Transverse colon (tissue), 4 donors: Measurements from ENCODE around the gene TMEM31. TPM values are rescaled to one million over a fixed set of nuclear protein-coding genes. Genes with fewer than 3 reads are reported as not detected.
"Not testable (repeated sequence)": the region's sequence is repeated elsewhere in the genome, so short reads cannot be mapped to it uniquely, and the experiment has no call there.

Experiments
- DNase-seq: peaks from one replicate; pipeline ENCODE4 v3.0.0-alpha.2; 2019
- H3K27ac ChIP-seq, 4 donors: fragments of 200-600 bp; sonication (generic); 2 replicates each; pipeline ENCODE4 v1.5.1; 2016 to 2018; ENCODE audit warnings: inconsistent platforms in 4 of 4
- H3K27me3 ChIP-seq: fragments of 200-600 bp; sonication (generic); 2 replicates; pipeline ENCODE4 v1.5.1; 2017; ENCODE audit warnings: inconsistent platforms
- H3K36me3 ChIP-seq, 4 donors: fragments of 200-600 bp; sonication (generic); 2 replicates each; pipeline ENCODE4 v1.5.1; 2017 to 2019; ENCODE audit warnings: inconsistent platforms in 4 of 4
- H3K4me1 ChIP-seq, 4 donors: fragments of 200-600 bp; sonication (generic); 2 replicates each; pipeline ENCODE4 v1.5.1; 2017 to 2020; ENCODE audit warnings: inconsistent platforms in 4 of 4
- H3K4me3 ChIP-seq, 4 donors: fragments of 200-600 bp; sonication (generic); 1 replicate in 1 of 4; 2 replicates in 3 of 4; pipeline versions ENCODE4 v1.5.1 to v1.6.1; 2017 to 2019; ENCODE audit warnings: inconsistent platforms in 4 of 4
- H3K9me3 ChIP-seq, 2 donors: fragments of 200-600 bp; sonication (generic); 2 replicates each; pipeline ENCODE4 v1.5.1; 2017 to 2019; ENCODE audit warnings: inconsistent platforms in 2 of 2
- EP300 ChIP-seq: sonication (generic); formaldehyde crosslinking; IDR thresholded peaks from one replicate; pipeline ENCODE4 v1.6.1; 2017; ENCODE audit warnings: antibody characterized with exemption, low read depth
- POLR2A ChIP-seq: fragments of 450-650 bp; IDR thresholded peaks from one replicate; pipeline ENCODE4 v1.6.1; 2016; ENCODE audit warnings: antibody characterized with exemption, mild to moderate bottlenecking, moderate library complexity
- POLR2AphosphoS5 ChIP-seq, 3 donors: sonication (generic); formaldehyde crosslinking; IDR thresholded peaks; one replicate each; pipeline ENCODE4 v1.6.1; 2016; ENCODE audit warnings: antibody characterized with exemption in 3 of 3
- WGBS, 2 donors: methylation state at CpG; one replicate each; pipeline ENCODE4 v1.1.5; 2018; ENCODE audit warnings: low coverage in 1 of 2; 5-methylcytosine and 5-hydroxymethylcytosine counted together
- in situ Hi-C, 4 donors: fragments of 200-750 bp; cut with MboI; loops; one replicate each; pipeline versions ENCODE4 v1.15.0 to v1.15.1; 2017; ENCODE audit warnings: low sequenced_read_pairs in 3 of 4, low pct_ligation_motif_present in 1 of 4, low pct_unique_long_range_greater_than_20kb in 1 of 4
- intact Hi-C: fragments of 100-400 bp; cut with DNase I; formaldehyde crosslinking; loops from one replicate; pipeline ENCODE4 v1.15.1; 2023; ENCODE audit warnings: low total_unique reads
- total RNA-seq, 4 donors: library from RNA; depleted of rRNA; stranded (reverse); fragments of >200 nt; gene quantifications; one replicate each; pipeline ENCODE4 v1.1.0, GENCODE V29; 2016
- TF ChIP-seq, protein P1 (sequence below), 5 experiments: fragments of 200-600 bp in 3 of 5; fragments of 450-650 bp in 2 of 5; sonication (generic) in 3 of 5; IDR thresholded peaks; 1 replicate in 2 of 5; 2 replicates in 3 of 5; pipeline ENCODE4 v1.5.1; 2016 to 2017; ENCODE audit warnings: antibody characterized with exemption in 5 of 5, inconsistent platforms in 3 of 5, mild to moderate bottlenecking in 2 of 5, moderate library complexity in 1 of 5

TMEM31 gene
- total RNA-seq, 4 donors from 2014 or later: not detected

DNA sequence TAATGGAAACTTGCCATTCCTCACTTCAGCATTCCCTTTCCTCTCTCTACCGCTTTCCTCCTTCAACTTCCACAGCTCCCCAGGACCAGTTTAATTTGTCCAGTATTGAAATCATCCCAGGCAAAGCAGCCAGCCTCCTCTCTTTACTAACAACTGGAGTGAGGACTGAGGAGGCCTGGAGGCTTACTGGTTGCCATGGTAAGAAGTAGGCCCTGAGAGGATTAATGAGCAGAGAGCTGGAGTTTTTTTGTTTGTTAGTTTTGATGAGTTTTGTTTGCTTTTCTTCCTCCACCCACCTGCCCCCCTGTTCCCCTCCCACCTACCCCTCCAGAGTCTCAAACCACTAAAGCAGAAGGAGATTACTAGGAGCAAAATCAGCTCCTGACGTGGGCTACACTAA lies 36.5 kb downstream of the TMEM31 start:
- TF ChIP-seq, protein P1, sequence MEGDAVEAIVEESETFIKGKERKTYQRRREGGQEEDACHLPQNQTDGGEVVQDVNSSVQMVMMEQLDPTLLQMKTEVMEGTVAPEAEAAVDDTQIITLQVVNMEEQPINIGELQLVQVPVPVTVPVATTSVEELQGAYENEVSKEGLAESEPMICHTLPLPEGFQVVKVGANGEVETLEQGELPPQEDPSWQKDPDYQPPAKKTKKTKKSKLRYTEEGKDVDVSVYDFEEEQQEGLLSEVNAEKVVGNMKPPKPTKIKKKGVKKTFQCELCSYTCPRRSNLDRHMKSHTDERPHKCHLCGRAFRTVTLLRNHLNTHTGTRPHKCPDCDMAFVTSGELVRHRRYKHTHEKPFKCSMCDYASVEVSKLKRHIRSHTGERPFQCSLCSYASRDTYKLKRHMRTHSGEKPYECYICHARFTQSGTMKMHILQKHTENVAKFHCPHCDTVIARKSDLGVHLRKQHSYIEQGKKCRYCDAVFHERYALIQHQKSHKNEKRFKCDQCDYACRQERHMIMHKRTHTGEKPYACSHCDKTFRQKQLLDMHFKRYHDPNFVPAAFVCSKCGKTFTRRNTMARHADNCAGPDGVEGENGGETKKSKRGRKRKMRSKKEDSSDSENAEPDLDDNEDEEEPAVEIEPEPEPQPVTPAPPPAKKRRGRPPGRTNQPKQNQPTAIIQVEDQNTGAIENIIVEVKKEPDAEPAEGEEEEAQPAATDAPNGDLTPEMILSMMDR (IDR thresholded peaks at IDR 0.05): no peak
- no peak for TF ChIP-seq EP300
- no peak for TF ChIP-seq POLR2AphosphoS5 (IDR thresholded peaks at IDR 0.05)
- no peak for TF ChIP-seq POLR2A
- no peaks in the 10 kb centered on the region for H3K27me3 ChIP-seq
- DNase-seq: no peak
- H3K27ac ChIP-seq: no peak overlapping the region
- in situ Hi-C loops (no loop called here), intact Hi-C loops (no loop called here)
- 86% methylated on average over 2 of the region's 2 CpGs; no CpG with 5 or more reads in 1 of the 2 donors for WGBS, 2 donors
- H3K4me3 ChIP-seq: no peak overlapping the region
- H3K36me3 ChIP-seq: no peaks in the 10 kb centered on the region
- H3K4me1 ChIP-seq: no peaks in the 10 kb centered on the region
- no peaks in the 10 kb centered on the region for H3K9me3 ChIP-seq

DNA sequence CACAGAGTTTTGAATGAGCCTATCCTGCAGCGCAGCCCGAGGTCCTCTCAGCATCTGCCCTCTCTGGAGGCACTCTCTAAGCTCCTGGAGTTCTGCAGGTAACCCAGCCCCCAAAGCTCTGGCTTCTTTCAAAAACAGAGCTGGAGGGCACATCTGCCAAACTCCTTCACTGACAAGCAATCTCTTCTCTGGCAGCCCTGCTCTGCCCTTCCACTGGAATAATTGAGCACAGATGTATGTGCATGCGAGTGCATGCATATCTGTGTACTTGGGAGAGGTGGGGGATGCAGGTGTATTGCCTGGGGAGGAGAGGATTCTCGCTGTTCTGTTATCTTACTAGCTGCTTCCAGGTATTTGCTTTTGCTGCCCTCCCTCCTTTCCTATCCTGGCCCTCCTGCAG lies 43.7 kb downstream of the TMEM31 start:
- Histone ChIP-seq H3K9me3 (no peaks in the 10 kb centered on the region), H3K4me3 (no peak overlapping the region), H3K4me1 (no peaks in the 10 kb centered on the region), H3K36me3 (no peaks in the 10 kb centered on the region), H3K27me3 (no peaks in the 10 kb centered on the region), H3K27ac (no peak overlapping the region)
- DNase-seq: no peak
- 74% methylated on average over 4 of the region's 4 CpGs; no CpG with 5 or more reads in 1 of the 2 donors for WGBS, 2 donors
- no peak for TF ChIP-seq EP300
- TF ChIP-seq, protein P1 (IDR thresholded peaks at IDR 0.05): no peak
- TF ChIP-seq POLR2AphosphoS5 (IDR thresholded peaks at IDR 0.05): no peak
- in situ Hi-C loops: no loop called here
- intact Hi-C loops: no loop called here

DNA sequence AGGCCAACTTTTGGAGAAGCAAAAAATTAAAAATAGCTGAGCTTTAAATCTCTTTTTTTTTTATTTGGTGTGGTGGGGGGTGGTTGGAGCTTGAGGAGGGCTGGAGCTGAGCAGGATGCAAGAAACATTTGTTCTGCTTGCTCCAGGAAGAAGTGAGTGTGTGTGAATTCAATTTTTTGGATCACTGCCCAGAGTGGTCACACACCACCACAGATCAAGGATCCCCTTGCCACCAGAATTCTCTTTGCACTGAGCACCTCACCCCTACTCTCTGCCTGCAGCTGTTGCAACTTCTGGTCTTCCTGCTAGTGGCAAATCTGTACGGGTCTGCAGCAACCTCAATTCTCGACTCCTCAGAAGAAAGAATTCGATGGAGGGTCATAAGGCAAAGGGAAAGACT lies 46.0 kb downstream of the TMEM31 start:
- in situ Hi-C loops (no loop called here), intact Hi-C loops (no loop called here)
- no peaks in the 10 kb centered on the region for H3K4me1 ChIP-seq
- H3K27me3 ChIP-seq: no peaks in the 10 kb centered on the region
- H3K4me3 ChIP-seq: no peak overlapping the region
- no peak overlapping the region for H3K27ac ChIP-seq
- WGBS, 2 donors: 76% methylated on average over 3 of the region's 3 CpGs; no CpG with 5 or more reads in 1 of the 2 donors
- no peak for DNase-seq
- no peak for TF ChIP-seq POLR2AphosphoS5 (IDR thresholded peaks at IDR 0.05)
- TF ChIP-seq, protein P1 (IDR thresholded peaks at IDR 0.05): no peak
- no peak for TF ChIP-seq EP300
- TF ChIP-seq POLR2A: no peak
- H3K9me3 ChIP-seq: no peaks in the 10 kb centered on the region
- no peaks in the 10 kb centered on the region for H3K36me3 ChIP-seq

DNA sequence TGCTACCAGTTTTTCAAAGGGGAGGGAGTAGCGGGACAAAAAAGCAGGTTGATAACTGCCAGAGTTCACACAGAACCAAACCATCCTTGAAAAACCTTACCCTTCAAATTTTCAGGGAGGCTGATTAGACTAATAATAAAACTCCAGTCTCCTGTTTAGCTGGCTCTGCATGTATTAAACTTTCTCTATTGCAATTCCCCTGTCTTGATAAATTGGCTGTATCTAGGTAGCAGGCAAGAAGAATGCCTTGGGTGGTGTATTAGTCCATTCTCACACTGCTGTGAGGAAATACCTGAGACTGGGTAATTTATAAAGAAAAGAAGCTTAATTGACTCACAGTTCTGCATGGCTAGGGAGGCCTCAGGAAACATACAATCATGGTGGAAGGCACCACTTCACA lies 47.8 kb downstream of the TMEM31 start:
- in situ Hi-C loops: no loop called here
- TF ChIP-seq, protein P1 (IDR thresholded peaks at IDR 0.05): no peak
- TF ChIP-seq EP300 (no peak), POLR2AphosphoS5 (IDR thresholded peaks at IDR 0.05) (no peak), POLR2A (no peak)
- intact Hi-C loops: no loop called here
- no peaks in the 10 kb centered on the region for H3K27me3 ChIP-seq
- H3K36me3 ChIP-seq: no peaks in the 10 kb centered on the region
- no peak overlapping the region for H3K4me3 ChIP-seq
- no peaks in the 10 kb centered on the region for H3K9me3 ChIP-seq
- 97% methylated on average over 1 of the region's 1 CpG; no CpG with 5 or more reads in 1 of the 2 donors for WGBS, 2 donors
- H3K27ac ChIP-seq: no peak overlapping the region
- DNase-seq: no peak
- H3K4me1 ChIP-seq: no peaks in the 10 kb centered on the region

DNA sequence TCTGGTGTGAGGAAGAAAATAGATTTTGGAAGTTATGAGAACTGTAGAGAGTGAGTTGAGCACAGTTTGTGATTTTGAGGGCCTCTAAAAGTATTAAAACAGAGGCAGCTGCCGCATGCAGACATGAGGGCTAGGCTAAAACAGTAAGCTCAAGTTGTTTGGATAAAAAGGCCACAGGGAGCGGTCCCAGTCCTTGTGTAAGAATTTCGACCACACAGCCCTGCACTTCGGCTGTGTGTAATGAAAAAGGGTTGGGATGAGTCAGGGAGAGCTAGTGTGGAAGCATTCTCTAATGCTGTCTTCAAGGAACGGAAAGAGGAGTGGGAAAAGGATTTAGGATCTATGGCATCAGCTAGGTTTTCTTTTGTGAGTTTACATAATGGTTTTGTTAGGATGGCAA lies 52.8 kb downstream of the TMEM31 start:
- H3K4me3 ChIP-seq, H3K9me3 ChIP-seq, intact Hi-C loops, H3K27me3 ChIP-seq, in situ Hi-C loops, H3K27ac ChIP-seq, DNase-seq, H3K4me1 ChIP-seq, H3K36me3 ChIP-seq: not testable (repeated sequence)
- 60 to 87% methylated on average over 3 to 5 of the region's 5 CpGs for WGBS, 2 donors
